Fibroblast of skin of scalp (primary cell): ENCODE data around the gene SLX4.

Source experiments
- DNase-seq: peaks from one replicate; pipeline ENCODE4 v3.0.0-alpha.2; 2013

The SLX4 gene

GRCh38 chr16:3601614-3602319 lies 9.6 kb downstream of the SLX4 start:
- no peak for DNase-seq

- DNase-seq = no peak
Observed at GRCh38 chr16:3599922-3600321, 11.5 kb downstream of the SLX4 start.

- no peak for DNase-seq
Observed at GRCh38 chr16:3599121-3599520, 12.3 kb downstream of the SLX4 start.

- no peak for DNase-seq
Observed at GRCh38 chr16:3598236-3598635, 13.2 kb downstream of the SLX4 start.

GRCh38 chr16:3597676-3598075 lies 13.7 kb downstream of the SLX4 start:
- DNase-seq = no peak

- no peak for DNase-seq
Observed at GRCh38 chr16:3597226-3597625, 14.2 kb downstream of the SLX4 start.

- DNase-seq = no peak
Observed at GRCh38 chr16:3596101-3596861, 15.1 kb downstream of the SLX4 start.

GRCh38 chr16:3595521-3596021 lies 15.8 kb downstream of the SLX4 start:
- no peak for DNase-seq

GRCh38 chr16:3595110-3595486 lies 16.3 kb downstream of the SLX4 start:
- DNase-seq = no peak

- DNase-seq = no peak
Observed at GRCh38 chr16:3594316-3595109, 16.9 kb downstream of the SLX4 start.

GRCh38 chr16:3592559-3592958 lies 18.8 kb downstream of the SLX4 start:
- no peak for DNase-seq

- DNase-seq = no peak
Observed at GRCh38 chr16:3591991-3592390, 19.4 kb downstream of the SLX4 start.

GRCh38 chr16:3591436-3591803 lies 20.0 kb downstream of the SLX4 start:
- DNase-seq = no peak

GRCh38 chr16:3590736-3591435 lies 20.5 kb downstream of the SLX4 start:
- no peak for DNase-seq

- DNase-seq = no peak
Observed at GRCh38 chr16:3589991-3590701, 21.3 kb downstream of the SLX4 start.

GRCh38 chr16:3589441-3589921 lies 21.9 kb downstream of the SLX4 start:
- DNase-seq = no peak

GRCh38 chr16:3589001-3589400 lies 22.4 kb downstream of the SLX4 start:
- no peak for DNase-seq

GRCh38 chr16:3587547-3588110 lies 23.8 kb downstream of the SLX4 start:
- DNase-seq = no peak

GRCh38 chr16:3584412-3584811 lies 27.0 kb downstream of the SLX4 start:
- no peak for DNase-seq

GRCh38 chr16:3583303-3584038 lies 27.9 kb downstream of the SLX4 start:
- no peak for DNase-seq
